ENCODE measurements around the gene IKZF5.

Gene IKZF5

GRCh38 chr10:123039632-123039930 is 31.0 kb upstream of the IKZF5 start:
- no peaks in the 10 kb centered on the region for H3K9me2 ChIP-seq (replicated peaks; ENCODE audit: insufficient read depth, low read length)
- no peaks in the 10 kb centered on the region for H3K36me3 ChIP-seq (replicated peaks; ENCODE audit: insufficient read depth, low read length)
- no peak for TF ChIP-seq EZH2 (optimal IDR thresholded peaks at IDR 0.05; ENCODE audit: low read depth, low read length)
- no peak for TF ChIP-seq EZH2phosphoT487 (IDR thresholded peaks at IDR 0.05; ENCODE audit: low read length)
- no peak for TF ChIP-seq CTCF (IDR thresholded peaks at IDR 0.05; ENCODE audit: low read length)
- no peak overlapping the region for H3K4me2 ChIP-seq (ENCODE audit: low read depth, low read length)
- no peak overlapping the region for H3K4me3 ChIP-seq (ENCODE audit: low read length)
- no peaks in the 10 kb centered on the region for H3K9me3 ChIP-seq (replicated peaks; ENCODE audit: insufficient read depth, low read length)
- H4K20me1 ChIP-seq (ENCODE audit: insufficient read depth, low read length): no peaks in the 10 kb centered on the region
- no peak overlapping the region for H2AFZ ChIP-seq (ENCODE audit: low read length)
- no peaks in the 10 kb centered on the region for H3F3A ChIP-seq (ENCODE audit: insufficient read depth, low read length)
- H3K4me1 ChIP-seq (ENCODE audit: low read length): no peaks in the 10 kb centered on the region
- DNase-seq: no peak
- no peaks in the 10 kb centered on the region for H3K79me2 ChIP-seq (ENCODE audit: low read length)
- H3K27me3 ChIP-seq (replicated peaks; ENCODE audit: insufficient read depth, low read length): no peaks in the 10 kb centered on the region
- no peak overlapping the region for H3K27ac ChIP-seq (ENCODE audit: low read length)
- H3K9ac ChIP-seq (ENCODE audit: low read length): no peak overlapping the region

DNA sequence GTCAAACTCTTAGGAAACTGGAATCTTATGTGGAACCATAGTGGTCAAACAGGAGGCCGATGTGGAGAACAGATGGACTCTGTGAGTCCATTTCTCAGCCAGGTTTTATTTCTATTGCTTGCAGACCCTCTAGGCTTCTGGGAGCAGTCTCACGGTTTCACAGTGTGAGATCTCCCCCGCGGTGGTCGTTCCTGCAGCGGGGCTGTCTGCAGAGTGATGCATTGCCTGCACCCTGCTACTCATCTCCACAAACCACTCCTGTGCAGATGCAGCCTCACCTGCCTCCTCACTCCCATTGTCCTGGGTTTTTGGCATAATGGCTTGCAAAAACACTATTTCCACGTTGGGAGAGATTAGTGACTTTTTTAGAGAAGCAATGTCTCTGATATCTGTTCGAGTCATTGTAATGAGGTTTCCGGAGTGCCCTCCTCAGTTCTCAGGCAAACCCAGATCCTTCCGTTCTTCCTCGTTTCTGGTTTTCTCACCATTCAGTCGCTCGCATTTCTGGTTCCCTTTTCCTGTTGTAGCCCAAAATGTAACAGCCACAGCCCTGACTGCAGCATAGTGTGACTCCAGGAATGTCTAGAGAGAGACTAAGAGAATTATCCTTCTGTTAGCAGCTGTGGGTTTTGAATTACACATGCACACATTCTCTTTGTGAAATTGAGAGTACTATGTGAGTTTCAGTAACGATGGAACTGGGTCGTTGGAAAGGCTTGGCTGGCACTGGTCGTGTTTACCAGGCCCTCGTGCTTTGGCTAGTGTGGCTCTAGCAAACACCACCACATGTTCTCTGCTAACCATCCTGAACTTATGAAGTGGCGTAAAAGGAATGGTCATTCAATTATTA is 30.4 kb upstream of the IKZF5 start:
- no peak overlapping the region for H3K4me3 ChIP-seq (ENCODE audit: low read length)
- no peaks in the 10 kb centered on the region for H3K4me1 ChIP-seq (ENCODE audit: low read length)
- H3K9me2 ChIP-seq (replicated peaks; ENCODE audit: insufficient read depth, low read length): no peaks in the 10 kb centered on the region
- no peaks in the 10 kb centered on the region for H3K79me2 ChIP-seq (ENCODE audit: low read length)
- DNase-seq: no peak
- H3K4me2 ChIP-seq (ENCODE audit: low read depth, low read length): no peak overlapping the region
- no peaks in the 10 kb centered on the region for H4K20me1 ChIP-seq (ENCODE audit: insufficient read depth, low read length)
- no peaks in the 10 kb centered on the region for H3K36me3 ChIP-seq (replicated peaks; ENCODE audit: insufficient read depth, low read length)
- no peaks in the 10 kb centered on the region for H3K27me3 ChIP-seq (replicated peaks; ENCODE audit: insufficient read depth, low read length)
- H3F3A ChIP-seq (ENCODE audit: insufficient read depth, low read length): no peaks in the 10 kb centered on the region
- H3K9me3 ChIP-seq (replicated peaks; ENCODE audit: insufficient read depth, low read length): no peaks in the 10 kb centered on the region
- H3K9ac ChIP-seq (ENCODE audit: low read length): no peak overlapping the region
- TF ChIP-seq CTCF (IDR thresholded peaks at IDR 0.05; ENCODE audit: low read length) (no peak), EZH2phosphoT487 (IDR thresholded peaks at IDR 0.05; ENCODE audit: low read length) (no peak), EZH2 (optimal IDR thresholded peaks at IDR 0.05; ENCODE audit: low read depth, low read length) (no peak)
- no peak overlapping the region for H3K27ac ChIP-seq (ENCODE audit: low read length)
- no peak overlapping the region for H2AFZ ChIP-seq (ENCODE audit: low read length)

GRCh38 chr10:123035467-123036086 is 27.0 kb upstream of the IKZF5 start:
- no peak overlapping the region for H3K4me3 ChIP-seq (ENCODE audit: low read length)
- H3K27me3 ChIP-seq (replicated peaks; ENCODE audit: insufficient read depth, low read length): no peaks in the 10 kb centered on the region
- no peaks in the 10 kb centered on the region for H3K9me2 ChIP-seq (replicated peaks; ENCODE audit: insufficient read depth, low read length)
- DNase-seq: no peak
- H3K27ac ChIP-seq (ENCODE audit: low read length): no peak overlapping the region
- TF ChIP-seq EZH2 (optimal IDR thresholded peaks at IDR 0.05; ENCODE audit: low read depth, low read length): no peak
- no peak for TF ChIP-seq CTCF (IDR thresholded peaks at IDR 0.05; ENCODE audit: low read length)
- TF ChIP-seq EZH2phosphoT487 (IDR thresholded peaks at IDR 0.05; ENCODE audit: low read length): no peak
- H3K4me1 ChIP-seq (ENCODE audit: low read length): no peaks in the 10 kb centered on the region
- no peaks in the 10 kb centered on the region for H3K79me2 ChIP-seq (ENCODE audit: low read length)
- H3F3A ChIP-seq (ENCODE audit: insufficient read depth, low read length): no peaks in the 10 kb centered on the region
- H3K9ac ChIP-seq (ENCODE audit: low read length): no peak overlapping the region
- H2AFZ ChIP-seq (ENCODE audit: low read length): no peak overlapping the region
- no peaks in the 10 kb centered on the region for H4K20me1 ChIP-seq (ENCODE audit: insufficient read depth, low read length)
- H3K9me3 ChIP-seq (replicated peaks; ENCODE audit: insufficient read depth, low read length): no peaks in the 10 kb centered on the region
- H3K4me2 ChIP-seq (ENCODE audit: low read depth, low read length): no peak overlapping the region
- no peaks in the 10 kb centered on the region for H3K36me3 ChIP-seq (replicated peaks; ENCODE audit: insufficient read depth, low read length)

Data from MM.1S (cell line).